H9 (cell line): ENCODE measurements around the gene LTBP4. TPM values are rescaled to one million over a fixed set of nuclear protein-coding genes. Genes with fewer than 3 reads are reported as not detected.

Experiments
- DNase-seq: peaks from one replicate; pipeline ENCODE4 v3.0.0-alpha.2; 2017
- H2AFZ ChIP-seq: one replicate; pipeline ENCODE4 v1.6.1; 2013; ENCODE audit warnings: mild to moderate bottlenecking, low read length, control low read depth, moderate library complexity
- H2AK5ac ChIP-seq: 2 replicates; pipeline ENCODE4 v1.6.1; 2013; ENCODE audit warnings: low read length, control low read depth, mixed read lengths; ENCODE audit not compliant: insufficient read length
- H2BK120ac ChIP-seq: one replicate; pipeline ENCODE4 v1.6.1; 2013; ENCODE audit warnings: low read depth, mild to moderate bottlenecking, low read length, control low read depth, inconsistent platforms; ENCODE audit not compliant: poor library complexity, severe bottlenecking
- H2BK12ac ChIP-seq: 2 replicates; pipeline ENCODE4 v1.6.1; 2013; ENCODE audit warnings: low read length, control low read depth, mixed read lengths, low read depth; ENCODE audit not compliant: insufficient read length
- H2BK15ac ChIP-seq: 2 replicates; pipeline ENCODE4 v1.6.1; 2013; ENCODE audit warnings: low read depth, low read length, control low read depth
- H2BK20ac ChIP-seq: one replicate; pipeline ENCODE4 v1.6.1; 2013; ENCODE audit warnings: low read depth, mild to moderate bottlenecking, low read length, control low read depth, inconsistent platforms; ENCODE audit not compliant: poor library complexity, severe bottlenecking
- H2BK5ac ChIP-seq: 2 replicates; pipeline ENCODE4 v1.6.1; 2013; ENCODE audit warnings: low read length, control low read depth, mixed read lengths; ENCODE audit not compliant: insufficient read length
- H3K14ac ChIP-seq: 2 replicates; pipeline ENCODE4 v1.6.1; 2013; ENCODE audit warnings: low read length, control low read depth; ENCODE audit not compliant: insufficient read depth
- H3K18ac ChIP-seq: 2 replicates; pipeline ENCODE4 v1.6.1; 2013; ENCODE audit warnings: low read depth, mild to moderate bottlenecking, mixed read lengths, low read length, control low read depth; ENCODE audit not compliant: insufficient read length
- H3K23ac ChIP-seq: 2 replicates; pipeline ENCODE4 v1.6.1; 2013; ENCODE audit warnings: low read length, control low read depth, mixed read lengths, low read depth; ENCODE audit not compliant: insufficient read length
- H3K23me2 ChIP-seq: 2 replicates; pipeline ENCODE4 v1.6.1; 2013; ENCODE audit warnings: low read depth, mild to moderate bottlenecking, mixed read lengths, low read length, control low read depth; ENCODE audit not compliant: insufficient read length, poor library complexity, severe bottlenecking
- H3K27ac ChIP-seq: 2 replicates; pipeline ENCODE4 v1.5.1; 2013; ENCODE audit warnings: low read length, control low read depth, mixed read lengths, low read depth; ENCODE audit not compliant: insufficient read length
- H3K27me3 ChIP-seq: 2 replicates; pipeline ENCODE4 v1.6.1; 2013; ENCODE audit warnings: low read length, control low read depth, inconsistent platforms; ENCODE audit not compliant: insufficient read depth
- H3K4ac ChIP-seq: 2 replicates; pipeline ENCODE4 v1.6.1; 2013; ENCODE audit warnings: low read depth, mild to moderate bottlenecking, control low read depth, inconsistent platforms, low read length, moderate library complexity
- H3K4me1 ChIP-seq: 2 replicates; pipeline ENCODE4 v1.6.1; 2013; ENCODE audit warnings: low read length, control low read depth, inconsistent platforms; ENCODE audit not compliant: insufficient read depth
- H3K4me2 ChIP-seq: 2 replicates; pipeline ENCODE4 v1.6.1; 2013; ENCODE audit warnings: low read length, control low read depth, mixed read lengths; ENCODE audit not compliant: insufficient read length, insufficient read depth
- H3K56ac ChIP-seq: 2 replicates; pipeline ENCODE4 v1.6.1; 2013; ENCODE audit warnings: low read depth, mild to moderate bottlenecking, mixed read lengths, low read length, control low read depth; ENCODE audit not compliant: insufficient read length
- H3K79me1 ChIP-seq: 2 replicates; pipeline ENCODE4 v1.6.1; 2013; ENCODE audit warnings: low read depth, mild to moderate bottlenecking, moderate library complexity, low read length, control low read depth, inconsistent platforms; ENCODE audit not compliant: insufficient read depth, poor library complexity, severe bottlenecking
- H3K79me2 ChIP-seq: 2 replicates; pipeline ENCODE4 v1.6.1; 2013; ENCODE audit warnings: low read length, control low read depth, inconsistent platforms; ENCODE audit not compliant: insufficient read depth
- H3K9ac ChIP-seq: 2 replicates; pipeline ENCODE4 v1.6.1; 2013; ENCODE audit warnings: low read length, control low read depth, mixed read lengths; ENCODE audit not compliant: insufficient read length; ENCODE audit errors: extremely low read depth
- H3K9me3 ChIP-seq: one replicate; pipeline ENCODE4 v1.6.1; 2013; ENCODE audit warnings: low read depth, low read length, inconsistent platforms; ENCODE audit not compliant: control insufficient read depth
- H3T11ph ChIP-seq: one replicate; pipeline ENCODE4 v1.6.1; 2013; ENCODE audit warnings: mild to moderate bottlenecking, low read length, control low read depth, inconsistent platforms
- H4K20me1 ChIP-seq: one replicate; pipeline ENCODE4 v1.6.1; 2013; ENCODE audit not compliant: control insufficient read depth, insufficient read length, insufficient read depth
- H4K5ac ChIP-seq: 2 replicates; pipeline ENCODE4 v1.6.1; 2013; ENCODE audit warnings: low read depth, mild to moderate bottlenecking, mixed read lengths, low read length, control low read depth; ENCODE audit not compliant: insufficient read length
- H4K8ac ChIP-seq: replicated peaks from 2 replicates; pipeline ENCODE4 v1.6.1; 2013; ENCODE audit warnings: low read length, control low read depth, mixed read lengths, low read depth; ENCODE audit not compliant: insufficient read length
- H4K91ac ChIP-seq: 2 replicates; pipeline ENCODE4 v1.6.1; 2013; ENCODE audit warnings: low read depth, mild to moderate bottlenecking, moderate library complexity, mixed read lengths, low read length, control low read depth; ENCODE audit not compliant: insufficient read length
- H3K27ac Mint-ChIP-seq, 3 experiments: 2 replicates in 2 of 3; 3 replicates in 1 of 3; pipeline ENCODE4 v1.8.0; 2020 to 2021; ENCODE audit warnings: mixed read lengths in 3 of 3, mild to moderate bottlenecking in 1 of 3, moderate library complexity in 1 of 3
- H3K27me3 Mint-ChIP-seq: 2 replicates; pipeline ENCODE4 v1.8.0; 2021; ENCODE audit warnings: low read depth, mild to moderate bottlenecking, moderate library complexity, mixed read lengths
- H3K36me3 Mint-ChIP-seq, 3 experiments: 2 replicates in 2 of 3; 3 replicates in 1 of 3; pipeline ENCODE4 v1.8.0; 2020 to 2021; ENCODE audit warnings: low read depth in 3 of 3, mixed read lengths in 3 of 3; ENCODE audit not compliant: insufficient read depth in 1 of 3
- H3K4me1 Mint-ChIP-seq, 2 experiments: 2 replicates each; pipeline ENCODE4 v1.8.0; 2020; ENCODE audit warnings: mixed read lengths in 2 of 2
- H3K4me3 Mint-ChIP-seq, 2 experiments: 2 replicates in 1 of 2; 3 replicates in 1 of 2; pipeline ENCODE4 v1.8.0; 2020 to 2021; ENCODE audit warnings: mild to moderate bottlenecking in 2 of 2, mixed read lengths in 2 of 2, moderate library complexity in 1 of 2
- H3K9me3 Mint-ChIP-seq, 2 experiments: 2 replicates in 1 of 2; 3 replicates in 1 of 2; pipeline ENCODE4 v1.8.0; 2020; ENCODE audit warnings: mild to moderate bottlenecking in 2 of 2, mixed read lengths in 2 of 2, moderate library complexity in 1 of 2
- CTCF ChIP-seq: fragments of 200-600 bp; sonication (generic); conservative IDR thresholded peaks from 3 replicates; pipeline ENCODE4 v1.8.0; 2021; ENCODE audit warnings: antibody characterized with exemption, mild to moderate bottlenecking
- WGBS: extraction: QIAGEN DNeasy Blood & Tissue Kit; methylation state at CpG from one replicate; pipeline ENCODE4 v1.1.7; 2013; ENCODE audit warnings: missing lambda C conversion rate, low lambda C conversion rate, mixed read lengths; ENCODE audit not compliant: insufficient read length; ENCODE audit errors: extremely low coverage; 5-methylcytosine and 5-hydroxymethylcytosine counted together
- total RNA-seq: library from RNA; stranded (reverse); gene quantifications from 2 replicates; pipeline ENCODE4 v1.2.1, GENCODE V29; 2021

Gene LTBP4
- total RNA-seq, 1 experiment from 2014 or later = 129 TPM

DNA sequence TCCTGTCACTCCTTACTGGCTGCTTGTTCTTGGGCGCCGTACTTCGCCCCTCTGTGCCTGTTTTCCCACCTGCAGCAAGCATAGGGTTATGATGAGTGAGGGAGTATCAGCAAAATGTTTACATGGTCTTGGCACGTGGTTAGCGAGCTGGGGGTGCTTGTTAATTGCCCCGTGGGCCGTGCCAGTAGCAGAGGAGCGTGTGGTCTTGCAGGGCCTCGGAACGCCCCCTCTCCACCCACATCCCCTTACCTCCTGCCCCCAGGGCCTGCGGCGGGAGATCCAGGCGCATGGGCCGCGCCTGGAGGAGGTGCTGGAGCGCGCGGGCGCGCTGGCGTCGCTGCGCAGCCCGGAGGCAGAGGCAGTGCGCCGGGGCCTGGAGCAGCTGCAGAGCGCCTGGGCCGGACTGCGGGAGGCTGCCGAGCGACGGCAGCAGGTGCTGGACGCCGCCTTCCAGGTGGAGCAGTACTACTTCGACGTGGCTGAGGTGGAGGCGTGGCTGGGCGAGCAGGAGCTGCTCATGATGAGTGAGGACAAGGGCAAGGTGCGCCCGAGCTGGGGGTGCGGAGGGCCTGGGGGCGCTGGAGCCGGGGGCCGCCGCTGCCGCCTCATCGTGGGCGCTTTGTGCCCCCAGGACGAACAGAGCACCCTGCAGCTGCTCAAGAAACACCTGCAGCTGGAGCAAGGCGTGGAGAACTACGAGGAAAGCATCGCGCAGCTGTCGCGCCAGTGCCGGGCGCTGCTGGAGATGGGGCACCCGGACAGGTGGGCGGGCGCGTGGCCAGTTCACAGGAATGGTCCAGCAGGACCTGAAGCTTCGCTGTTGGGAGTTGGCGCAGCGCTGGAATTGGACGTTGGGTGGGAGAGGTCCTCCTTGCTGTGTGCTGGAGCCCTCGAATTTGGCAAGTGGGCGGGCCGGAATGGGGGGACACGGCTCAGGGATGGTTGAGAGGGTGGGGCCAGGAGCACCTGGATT, 47.0 kb upstream of the LTBP4 start:
- no peak overlapping the region for H3K14ac ChIP-seq
- H2AFZ ChIP-seq = no peak overlapping the region
- no peak overlapping the region for H3K23ac ChIP-seq
- no peak overlapping the region for H2BK5ac ChIP-seq
- H2BK20ac ChIP-seq = no peak overlapping the region
- no peak overlapping the region for H2BK12ac ChIP-seq
- Mint-ChIP-seq H3K4me3 (no peak overlapping the region; a peak in 1 of 5 replicates), H3K9me3 (no peaks in the 10 kb centered on the region), H3K4me1 (peaks cover 6 to 28% of the 10 kb centered on the region in 2 experiments), H3K27me3 (peaks cover 70% of the 10 kb centered on the region), H3K27ac (no peak overlapping the region), H3K36me3 (no peaks in the 10 kb centered on the region)
- H2BK15ac ChIP-seq = no peak overlapping the region
- H2AK5ac ChIP-seq = no peak overlapping the region
- H3K9me3 ChIP-seq = no peaks in the 10 kb centered on the region
- H2BK120ac ChIP-seq = no peak overlapping the region
- no peaks in the 10 kb centered on the region for H3K79me2 ChIP-seq
- DNase-seq = peak; percentile 78
- no CpG with 5 or more reads among the region's 69 CpGs for whole genome bisulfite sequencing
- H3K56ac ChIP-seq = no peak overlapping the region
- no peak overlapping the region for H4K91ac ChIP-seq
- H4K20me1 ChIP-seq = no peaks in the 10 kb centered on the region
- peaks cover 2% of the 10 kb centered on the region for H3K23me2 ChIP-seq
- H3K27ac ChIP-seq = no peak overlapping the region
- H3K79me1 ChIP-seq = no peaks in the 10 kb centered on the region
- H3K4me2 ChIP-seq = peak overlapping the region; percentile 4
- no peaks in the 10 kb centered on the region for H3K4me1 ChIP-seq
- H4K8ac ChIP-seq = no peak overlapping the region
- no peak overlapping the region for H3T11ph ChIP-seq
- no peak overlapping the region for H4K5ac ChIP-seq
- H3K9ac ChIP-seq = no peak overlapping the region
- no peak overlapping the region for H3K18ac ChIP-seq
- no peak for TF ChIP-seq CTCF
- no peak overlapping the region for H3K4ac ChIP-seq
- H3K27me3 ChIP-seq = no peaks in the 10 kb centered on the region; the same call in 1 of the 2 replicates
